Suppressor macrophage treated with lipopolysaccharide for 4 hours (primary cell): ENCODE data around the gene BRIP1.
"Not testable (repeated sequence)": the region's sequence is repeated elsewhere in the genome, so short reads cannot be mapped to it uniquely, and the experiment has no call there.

ENCODE experiments used
- DNase-seq: peaks from one replicate; pipeline ENCODE4 v3.0.0-alpha.2; 2020

Gene BRIP1

DNA sequence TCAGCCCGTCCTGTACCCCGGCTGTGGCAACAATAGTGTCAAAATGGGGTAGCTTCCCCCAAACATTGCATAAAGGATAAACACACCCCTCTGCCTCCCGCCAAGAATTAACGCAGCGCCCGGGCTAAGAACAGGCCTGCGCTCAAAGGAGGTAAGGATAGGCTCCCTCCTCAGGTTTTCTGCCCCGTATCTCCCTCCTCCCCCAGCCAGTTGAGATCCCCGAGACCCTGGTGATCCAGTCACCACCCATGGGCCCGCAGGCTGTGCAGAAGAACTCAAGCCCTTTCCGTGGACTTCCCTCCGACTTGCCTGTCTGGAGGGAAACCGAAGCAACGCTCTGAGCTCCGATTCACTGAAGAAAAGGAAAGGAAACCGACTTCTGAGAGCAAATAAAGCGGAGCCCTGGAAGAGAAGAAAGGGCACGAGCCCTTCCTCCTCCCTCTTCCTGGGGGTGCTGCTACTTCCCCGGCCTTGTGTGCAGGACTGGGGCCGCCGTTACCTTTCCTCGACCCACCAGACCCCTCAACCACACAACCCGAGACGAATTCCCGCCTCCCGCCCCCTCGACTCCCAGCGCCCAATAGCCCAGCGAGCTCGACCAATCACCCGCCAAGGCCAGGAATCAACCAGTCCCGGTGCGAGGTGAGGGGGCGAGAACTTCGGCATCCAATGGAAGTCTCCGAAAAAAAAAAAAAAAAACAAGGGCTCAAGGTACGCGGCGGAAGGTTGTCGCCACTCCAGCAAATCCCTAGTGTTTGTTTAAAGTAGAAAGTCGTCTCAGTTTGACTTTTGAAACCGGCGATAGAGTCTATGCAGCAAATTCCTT is at the start of gene BRIP1:
Gene BRIP1, minus strand, starts transcription at position 554 of the 826 bp plus-strand sequence. CDS start 1,989 bp downstream, outside the sequence.
- DNase-seq, result peak; percentile 95

GRCh38 chr17:61908292-61909037 is 45.1 kb upstream of the BRIP1 start:
- DNase-seq, result no peak

DNA sequence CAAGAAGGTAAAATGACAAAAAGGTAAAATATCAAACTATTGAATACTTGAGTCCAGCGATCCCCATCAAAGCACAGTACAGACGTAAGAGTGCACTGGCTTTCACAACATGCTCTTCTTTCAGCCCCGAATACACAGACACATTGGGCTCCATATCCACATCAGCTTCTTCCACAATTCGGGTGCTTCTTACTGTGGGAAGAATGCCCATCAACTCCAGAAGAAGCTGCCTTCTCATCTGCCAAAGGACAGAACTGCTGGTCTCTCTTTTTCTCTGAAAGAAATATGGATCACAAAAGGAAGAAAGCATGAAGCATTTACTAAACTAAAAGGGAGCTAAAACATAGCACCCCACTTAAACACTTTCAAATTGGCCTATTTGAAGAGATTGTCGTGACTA is 44.0 kb upstream of the BRIP1 start:
- no peak for DNase-seq

DNA sequence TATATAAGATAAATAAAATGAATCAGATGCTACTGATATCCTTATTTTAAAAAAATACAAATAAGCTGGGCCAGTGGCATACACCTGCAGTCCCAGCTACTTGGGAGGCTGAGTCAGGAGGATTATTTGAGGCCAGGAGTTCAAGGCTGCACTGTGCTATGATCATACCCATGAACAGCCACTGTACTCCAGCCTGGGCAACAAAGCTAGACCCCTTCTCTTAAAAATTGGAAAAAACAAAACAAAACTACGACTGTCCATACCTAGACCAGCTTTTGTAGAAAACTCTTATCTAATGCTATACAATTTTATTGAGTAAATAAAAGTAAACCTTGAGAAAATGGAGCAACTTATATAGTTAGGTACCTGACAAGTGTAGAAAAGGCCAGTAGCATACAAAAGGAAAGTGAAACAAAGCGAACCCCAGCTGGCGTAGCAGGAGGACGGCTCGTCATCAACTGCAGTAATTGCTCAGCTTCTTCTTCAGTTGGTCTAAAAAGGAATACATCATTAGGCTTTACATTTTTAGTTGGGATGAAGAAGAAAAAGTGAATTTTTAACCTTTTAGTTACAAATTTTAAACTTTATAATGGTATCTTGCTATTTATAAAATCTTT is 40.9 kb upstream of the BRIP1 start:
- no peak for DNase-seq

- no peak for DNase-seq
These were observed 39.9 kb upstream of the BRIP1 start for GRCh38 chr17:61903251-61903650.

DNA sequence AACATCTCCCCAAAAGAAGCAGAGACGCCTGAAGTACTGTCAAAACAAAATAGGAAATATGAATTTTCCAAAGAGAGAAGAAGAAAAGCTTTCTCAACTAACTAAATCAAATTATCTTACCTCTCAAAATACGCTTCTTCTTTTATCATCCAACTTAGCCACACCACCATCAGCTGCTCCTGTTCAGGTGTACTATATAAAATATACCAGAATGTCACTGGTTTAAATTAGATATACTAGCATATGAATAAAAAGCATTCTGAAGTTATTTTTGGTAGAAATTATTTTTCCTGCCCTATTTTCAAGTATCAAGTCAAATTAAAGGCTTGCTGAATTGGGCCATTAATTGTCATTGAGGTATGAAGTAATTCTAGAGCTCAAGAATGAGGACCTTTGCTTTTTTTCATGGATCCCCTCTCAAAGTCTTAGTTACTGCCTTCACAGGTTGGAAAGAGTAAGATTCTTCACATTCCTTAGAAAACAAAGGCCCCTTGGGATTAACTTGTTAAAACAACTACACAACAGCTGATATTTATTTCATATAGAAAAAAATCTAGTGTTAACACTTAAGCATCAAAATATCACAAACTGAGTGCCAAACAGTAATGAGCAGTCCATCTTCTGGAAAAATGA is 34.3 kb upstream of the BRIP1 start:
- DNase-seq, result no peak

- no peak for DNase-seq
These were observed 32.1 kb upstream of the BRIP1 start for GRCh38 chr17:61895391-61895790.

- not testable (repeated sequence) for DNase-seq
These were observed 31.0 kb upstream of the BRIP1 start for GRCh38 chr17:61894310-61894709.

DNA sequence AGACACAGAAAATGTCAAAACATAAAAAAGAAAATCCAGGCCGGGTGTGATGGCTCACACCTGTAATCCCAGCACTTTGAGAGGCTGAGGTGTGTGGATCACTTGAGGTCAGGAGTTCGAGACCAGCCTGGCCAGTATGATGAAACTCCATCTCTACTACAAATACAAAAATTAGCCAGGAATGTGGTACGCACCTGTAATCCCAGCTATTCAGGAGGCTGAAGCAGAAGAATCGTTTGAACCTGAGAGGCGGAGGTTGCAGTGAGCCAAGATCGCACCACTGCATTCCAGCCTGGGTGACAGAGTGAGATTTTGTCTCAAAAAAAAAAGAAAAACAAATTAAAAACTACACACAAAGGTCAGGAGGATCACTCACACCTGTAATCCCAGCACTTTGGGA is 24.4 kb upstream of the BRIP1 start:
- DNase-seq, result not testable (repeated sequence)

DNA sequence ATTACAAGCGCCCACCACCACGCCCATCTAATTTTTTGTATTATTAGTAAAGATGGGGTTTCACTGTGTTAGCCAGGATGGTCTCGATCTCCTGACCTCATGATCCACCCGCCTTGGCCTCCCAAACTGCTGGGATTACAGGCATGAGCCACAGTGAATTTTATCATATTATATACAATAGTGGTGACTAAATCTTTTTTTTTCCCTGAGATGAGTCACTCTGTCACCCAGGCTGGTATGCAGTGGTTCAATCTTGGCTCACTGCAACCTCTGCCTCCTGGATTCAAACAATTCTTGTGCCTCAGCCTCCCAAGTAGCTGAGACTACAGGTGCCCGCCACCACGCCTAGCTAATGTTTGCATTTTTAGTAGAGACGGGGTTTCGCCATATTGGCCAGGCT is 22.5 kb upstream of the BRIP1 start:
- not testable (repeated sequence) for DNase-seq

DNA sequence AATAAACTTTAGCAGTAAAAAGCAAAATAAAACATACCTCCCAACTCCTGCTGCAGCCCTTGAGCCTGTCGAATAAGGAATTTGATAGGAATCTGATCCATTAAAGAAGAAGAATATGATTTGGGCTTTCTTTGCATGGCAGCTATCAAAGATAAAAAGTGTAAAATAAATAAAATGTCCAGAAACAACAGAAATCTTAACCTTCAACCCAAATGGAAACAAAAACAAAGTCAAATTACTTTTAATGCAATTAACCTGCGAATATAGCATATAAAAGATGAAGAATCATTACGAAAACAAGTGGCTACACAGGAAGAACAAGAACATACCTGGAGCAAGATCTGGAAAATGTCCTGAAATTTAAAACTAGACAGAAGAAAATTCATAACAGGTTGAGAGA is 21.5 kb upstream of the BRIP1 start:
- no peak for DNase-seq

DNA sequence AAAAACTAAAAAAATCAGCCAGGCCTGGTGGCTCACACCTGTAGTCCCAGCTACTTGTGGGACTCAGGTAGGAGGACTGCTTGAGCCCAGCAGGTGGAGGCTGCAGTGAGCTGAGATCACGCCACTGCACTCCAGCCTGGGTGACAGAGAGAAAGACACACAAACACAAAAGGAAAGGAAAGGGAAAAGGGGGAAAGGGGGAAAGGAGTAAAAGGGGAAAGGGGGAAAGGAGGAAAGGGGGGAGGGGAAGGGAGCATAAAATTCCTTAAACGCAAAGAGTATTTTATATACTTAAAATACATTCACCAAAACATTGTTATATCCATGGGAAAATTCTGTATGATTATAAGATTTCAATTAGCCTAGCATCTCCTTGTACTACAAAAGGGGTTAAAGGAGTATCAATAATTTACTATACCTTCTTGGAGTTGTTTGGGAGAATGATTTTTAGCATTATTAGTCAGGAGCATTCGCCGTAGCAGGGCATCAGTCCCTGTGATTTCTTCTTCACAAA is 17.3 kb upstream of the BRIP1 start:
- no peak for DNase-seq

DNA sequence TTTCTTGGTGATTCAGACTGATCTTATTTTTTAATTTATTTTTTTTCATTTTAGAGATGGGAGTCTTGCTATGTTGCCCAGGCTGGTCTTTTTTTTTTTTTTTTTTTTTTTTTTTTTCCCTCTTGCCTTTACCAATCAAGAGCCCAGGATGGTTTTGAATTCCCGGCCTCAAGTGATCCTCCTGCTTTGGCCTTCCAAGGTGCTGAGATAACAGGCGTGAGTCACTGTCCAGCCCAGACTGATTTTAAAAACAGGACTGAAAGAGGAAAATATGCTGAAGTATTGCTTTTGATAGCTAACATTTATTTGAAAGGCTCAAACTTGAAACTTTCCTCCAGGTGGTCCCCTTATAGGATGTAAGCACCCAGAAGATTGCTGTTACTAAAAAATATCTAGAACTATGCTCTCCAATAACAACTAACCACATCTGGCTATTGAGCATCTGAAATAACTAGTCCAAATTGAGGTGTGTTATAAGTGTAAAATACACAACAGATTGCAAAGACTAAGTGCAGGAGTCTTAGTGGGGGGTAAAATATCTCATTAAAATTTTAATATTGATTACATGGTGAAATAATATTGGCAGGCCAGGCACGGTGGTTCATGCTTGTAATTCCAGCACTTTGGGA is 15.8 kb upstream of the BRIP1 start:
- no peak for DNase-seq

- no peak for DNase-seq
These were observed 15.2 kb upstream of the BRIP1 start for GRCh38 chr17:61878520-61878919.

GRCh38 chr17:61877837-61878236 is 14.5 kb upstream of the BRIP1 start:
- no peak for DNase-seq

GRCh38 chr17:61875804-61876203 is 12.5 kb upstream of the BRIP1 start:
- no peak for DNase-seq

DNA sequence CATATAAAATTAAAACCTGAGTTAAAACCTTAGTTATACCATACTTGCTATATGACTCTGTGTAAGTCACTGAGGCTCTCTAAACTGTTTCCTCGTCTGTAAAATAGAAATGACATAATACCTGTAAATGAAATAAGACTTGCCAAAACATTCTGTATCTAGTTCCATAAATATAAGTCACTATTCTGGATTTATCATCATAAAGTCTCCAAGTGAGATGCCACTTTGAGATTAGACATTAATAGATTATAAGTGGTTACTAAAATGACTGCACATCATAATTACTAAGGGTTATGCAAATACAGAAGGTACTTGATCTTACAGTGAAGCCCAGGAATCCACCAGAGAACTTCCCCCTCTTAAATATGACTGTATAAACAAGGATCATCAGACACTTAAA is 12.0 kb upstream of the BRIP1 start:
- no peak for DNase-seq

DNA sequence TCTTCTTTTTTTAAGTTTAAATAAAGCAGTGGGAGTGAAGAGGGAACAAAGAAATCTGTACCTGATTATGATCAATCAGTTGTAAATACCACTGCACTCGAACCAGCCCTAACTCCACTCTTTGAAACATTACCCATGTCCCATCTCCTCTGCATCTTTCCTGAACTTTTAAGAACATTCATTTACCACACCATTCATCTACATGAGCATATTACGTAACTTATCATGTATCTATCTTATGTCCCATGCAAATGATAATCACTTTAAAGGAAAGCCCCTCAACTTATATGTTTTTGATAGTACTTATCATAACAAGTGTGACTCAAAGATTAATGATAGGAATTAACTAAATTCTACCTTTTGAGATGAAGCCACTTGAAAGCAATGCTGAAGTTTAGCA is 10.7 kb upstream of the BRIP1 start:
- DNase-seq, result no peak

DNA sequence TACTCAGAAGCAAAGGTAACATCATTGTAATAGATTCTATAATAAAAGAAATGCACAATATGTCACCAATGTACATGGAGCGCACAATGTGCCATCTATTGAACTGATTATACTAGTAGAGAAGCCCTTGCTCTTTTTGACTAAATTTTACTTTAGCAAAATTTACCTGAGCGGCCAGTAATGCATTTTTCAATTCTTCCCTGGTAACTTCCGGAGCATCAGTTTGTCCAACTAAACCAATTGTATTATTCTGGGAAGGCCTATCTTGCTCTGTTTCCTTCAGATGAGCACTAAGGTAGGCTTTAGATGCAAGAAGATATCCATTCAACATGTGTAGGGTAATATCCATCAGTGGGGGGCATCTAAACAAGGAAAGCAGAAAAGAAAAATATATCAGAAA is 8.8 kb upstream of the BRIP1 start:
- no peak for DNase-seq

- no peak for DNase-seq
These were observed 5.8 kb upstream of the BRIP1 start for GRCh38 chr17:61869138-61869537.

DNA sequence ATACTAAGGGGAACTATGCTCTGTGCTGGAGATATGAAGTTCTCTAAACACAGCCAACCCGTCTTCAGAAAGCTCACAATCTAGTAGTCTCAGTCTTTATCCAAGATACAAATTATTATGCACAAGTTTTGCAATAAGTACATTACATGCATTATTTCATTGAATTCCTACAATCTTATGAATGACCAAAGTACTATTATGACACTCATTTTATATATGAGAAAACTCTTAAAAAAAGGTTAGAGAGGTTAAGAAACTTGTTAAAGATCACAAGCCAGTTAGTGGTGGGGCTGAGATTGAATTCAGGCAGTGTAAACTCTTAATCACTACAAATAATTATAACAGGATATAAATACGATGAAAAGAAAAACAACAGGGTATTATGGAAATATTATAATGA is 4.7 kb upstream of the BRIP1 start:
- DNase-seq, result no peak

DNA sequence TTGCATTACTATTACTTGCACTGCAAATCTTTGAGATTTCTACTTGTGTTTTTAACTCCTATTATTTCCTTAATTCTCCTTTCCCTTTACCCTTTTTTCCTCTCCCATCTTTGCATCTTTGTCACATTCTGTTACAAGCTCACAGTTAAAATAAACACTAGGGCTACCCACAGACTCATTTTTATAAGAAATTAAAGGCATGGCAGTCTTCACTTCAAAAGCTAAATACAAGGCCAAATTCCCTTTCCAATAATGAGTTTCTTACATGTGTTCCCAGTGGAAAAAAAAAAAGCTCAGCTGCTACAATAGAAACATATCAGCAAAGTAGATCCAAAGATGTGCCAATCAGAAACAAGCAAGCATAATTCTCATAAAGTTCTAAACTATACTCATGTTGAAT is 3.7 kb upstream of the BRIP1 start:
- DNase-seq, result no peak

DNA sequence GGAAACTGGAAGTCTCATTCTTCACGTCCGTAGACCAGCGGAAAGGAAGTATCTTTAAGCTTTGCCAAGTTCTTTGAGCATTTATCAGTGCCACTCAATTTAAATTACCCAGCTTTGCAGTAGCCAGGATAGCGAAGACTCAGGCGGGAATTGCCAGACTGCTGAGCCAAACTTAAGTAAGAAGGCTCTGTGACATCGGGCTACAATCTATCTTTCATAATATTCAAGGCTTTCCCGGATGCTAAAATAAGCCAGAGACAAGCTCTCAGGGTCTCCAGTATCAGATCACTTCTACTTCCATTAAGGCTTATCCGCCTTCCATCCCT is 436 bp upstream of the BRIP1 start:
- no peak for DNase-seq
